NT2/D1 (cell line): Measurements from ENCODE around the gene PPP1R14D.
"Not testable (repeated sequence)": the region's sequence is repeated elsewhere in the genome, so short reads cannot be mapped to it uniquely, and the experiment has no call there.

Source experiments
- DNase-seq: peaks from one replicate; pipeline ENCODE4 v3.0.0-alpha.2; 2011; ENCODE audit warnings: low read depth, low spot score
- H3K27me3 ChIP-seq: 2 replicates; pipeline ENCODE4 v1.6.0; 2011; ENCODE audit warnings: mild to moderate bottlenecking; ENCODE audit not compliant: insufficient read length, insufficient read depth
- H3K36me3 ChIP-seq: 2 replicates; pipeline ENCODE4 v1.6.1; 2011; ENCODE audit warnings: mild to moderate bottlenecking, low read length, mixed read lengths; ENCODE audit not compliant: insufficient read depth, insufficient read length
- H3K4me1 ChIP-seq: 2 replicates; pipeline ENCODE4 v1.5.1; 2011; ENCODE audit not compliant: insufficient read depth, insufficient read length
- H3K4me3 ChIP-seq: 2 replicates; pipeline ENCODE4 v1.5.1; 2011; ENCODE audit warnings: low read depth; ENCODE audit not compliant: insufficient read length
- H3K9ac ChIP-seq: 2 replicates; pipeline ENCODE4 v1.6.0; 2011; ENCODE audit warnings: low read depth; ENCODE audit not compliant: insufficient read length
- H3K9me3 ChIP-seq: 2 replicates; pipeline ENCODE4 v1.5.1; 2011; ENCODE audit warnings: mild to moderate bottlenecking, low read length; ENCODE audit not compliant: insufficient read depth
- SUZ12 ChIP-seq: IDR thresholded peaks from 2 replicates; pipeline ENCODE4 v1.6.1; 2011; ENCODE audit not compliant: insufficient read length, insufficient read depth; ENCODE audit errors: extremely low read depth
- YY1 ChIP-seq: IDR thresholded peaks from 2 replicates; pipeline ENCODE4 v1.6.1; 2011; ENCODE audit not compliant: insufficient read length, insufficient read depth
- ZNF274 ChIP-seq: IDR thresholded peaks from 2 replicates; pipeline ENCODE4 v1.6.1; 2011; ENCODE audit warnings: mild to moderate bottlenecking, low read depth, low read length

Gene PPP1R14D

DNA sequence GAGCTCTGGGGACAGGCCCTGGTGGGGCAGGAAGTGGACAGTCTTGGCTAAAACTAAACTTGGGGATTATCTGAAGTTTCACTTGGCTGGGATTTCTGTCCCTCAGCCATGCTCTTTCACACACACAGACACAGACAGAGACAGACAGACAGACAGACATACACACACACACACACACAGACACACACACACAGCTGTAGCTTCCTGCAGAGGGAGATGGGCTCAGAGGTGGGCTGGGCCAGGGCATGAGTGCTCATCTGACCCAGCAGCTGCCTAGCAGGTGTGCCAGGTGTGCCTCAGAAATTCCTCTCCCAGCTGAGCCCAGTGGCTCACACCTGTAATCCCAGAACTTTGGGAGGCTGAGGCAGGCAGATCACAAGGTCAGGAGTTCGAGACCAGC lies 42.2 kb upstream of the PPP1R14D start:
- Histone ChIP-seq H3K27me3 (no peaks in the 10 kb centered on the region), H3K9ac (no peak overlapping the region), H3K9me3 (no peaks in the 10 kb centered on the region), H3K36me3 (no peaks in the 10 kb centered on the region), H3K4me3 (no peak overlapping the region), H3K4me1 (peaks cover 7% of the 10 kb centered on the region)
- TF ChIP-seq SUZ12 (no peak), YY1 (no peak), ZNF274 (no peak)
- DNase-seq, result no peak

DNA sequence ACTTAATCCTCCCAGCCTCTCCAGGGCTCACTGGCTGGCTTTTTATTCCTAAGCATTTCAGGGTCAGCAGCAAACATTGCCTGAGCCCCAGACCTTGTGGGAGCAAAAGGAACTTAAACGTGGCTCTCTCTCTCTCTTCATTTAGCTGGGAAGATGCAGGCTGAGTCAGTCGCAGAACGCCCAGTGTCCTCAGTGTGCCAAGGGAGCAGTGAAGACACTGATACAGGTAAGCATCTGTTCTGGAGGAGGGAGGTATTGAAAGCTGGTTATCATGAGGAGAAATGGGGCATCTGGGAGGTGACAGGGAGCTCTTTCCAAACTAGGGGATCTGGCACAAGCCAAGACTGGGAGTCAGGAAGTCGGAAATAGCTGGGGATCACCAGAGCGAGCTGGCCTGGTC lies 41.2 kb upstream of the PPP1R14D start:
- DNase-seq, result no peak
- Histone ChIP-seq H3K36me3 (no peaks in the 10 kb centered on the region), H3K27me3 (no peaks in the 10 kb centered on the region), H3K9ac (no peak overlapping the region), H3K4me3 (no peak overlapping the region), H3K9me3 (no peaks in the 10 kb centered on the region), H3K4me1 (peaks cover 7% of the 10 kb centered on the region)
- TF ChIP-seq SUZ12, result no peak
- no peak for TF ChIP-seq ZNF274
- TF ChIP-seq YY1, result no peak

DNA sequence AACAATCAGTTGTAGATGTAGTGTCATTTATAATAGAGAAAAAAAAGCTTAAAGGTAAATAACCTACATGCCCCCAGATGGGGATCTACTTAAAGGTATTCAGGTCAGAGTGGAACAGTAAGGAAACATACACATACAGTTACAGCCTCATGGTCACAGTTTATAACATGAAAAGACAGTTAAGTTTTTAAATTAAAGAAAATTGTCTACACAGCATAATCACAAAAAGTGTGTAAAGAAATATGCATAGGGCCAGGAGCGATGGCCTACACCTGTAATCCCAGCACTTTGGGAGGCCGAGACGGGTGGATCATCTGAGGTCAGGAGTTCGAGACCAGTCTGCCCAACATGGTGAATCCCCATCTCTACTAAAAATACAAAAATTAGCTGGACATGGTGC lies 38.7 kb upstream of the PPP1R14D start:
- Histone ChIP-seq H3K4me3 (no peak overlapping the region), H3K27me3 (no peaks in the 10 kb centered on the region), H3K4me1 (peaks cover 5% of the 10 kb centered on the region), H3K36me3 (no peaks in the 10 kb centered on the region), H3K9me3 (no peaks in the 10 kb centered on the region), H3K9ac (no peak overlapping the region)
- TF ChIP-seq SUZ12, result no peak
- no peak for TF ChIP-seq YY1
- no peak for TF ChIP-seq ZNF274
- DNase-seq, result no peak

DNA sequence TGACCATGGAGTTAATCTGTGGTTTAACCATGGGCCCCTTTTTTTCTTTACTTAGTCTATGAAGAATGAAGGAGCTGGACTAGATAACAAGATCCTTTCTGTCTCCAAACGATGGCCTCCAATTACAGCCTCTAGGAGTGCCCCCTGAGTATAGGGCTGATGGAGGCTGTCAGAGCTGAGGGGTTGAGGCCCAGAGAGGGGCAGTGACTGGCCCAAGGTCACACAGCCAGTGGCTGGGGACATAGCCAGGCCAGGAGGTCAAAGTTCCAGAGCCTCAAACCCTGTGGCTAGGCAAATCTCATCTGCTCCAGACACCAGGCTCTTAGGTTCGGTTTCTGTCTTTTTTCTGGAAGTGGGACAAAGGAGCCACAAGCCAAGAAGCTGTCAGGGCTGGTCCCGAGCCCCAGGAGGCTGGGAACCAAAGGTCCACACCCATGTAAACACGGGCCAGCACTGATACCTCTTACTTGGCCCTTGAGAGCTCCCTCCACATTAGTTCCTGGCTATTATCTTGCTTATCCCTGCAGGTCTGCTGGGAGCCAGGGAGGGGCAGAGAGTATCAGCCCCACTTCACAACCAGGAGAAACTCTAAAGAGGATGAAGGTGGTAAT lies 35.3 kb upstream of the PPP1R14D start:
- DNase-seq, result no peak
- TF ChIP-seq YY1, result no peak
- no peak overlapping the region for H3K9ac ChIP-seq
- H3K4me3 ChIP-seq, result no peak overlapping the region
- H3K9me3 ChIP-seq, result no peaks in the 10 kb centered on the region
- H3K27me3 ChIP-seq, result no peaks in the 10 kb centered on the region
- peaks cover 3% of the 10 kb centered on the region for H3K4me1 ChIP-seq
- peaks cover under 1% of the 10 kb centered on the region for H3K36me3 ChIP-seq

DNA sequence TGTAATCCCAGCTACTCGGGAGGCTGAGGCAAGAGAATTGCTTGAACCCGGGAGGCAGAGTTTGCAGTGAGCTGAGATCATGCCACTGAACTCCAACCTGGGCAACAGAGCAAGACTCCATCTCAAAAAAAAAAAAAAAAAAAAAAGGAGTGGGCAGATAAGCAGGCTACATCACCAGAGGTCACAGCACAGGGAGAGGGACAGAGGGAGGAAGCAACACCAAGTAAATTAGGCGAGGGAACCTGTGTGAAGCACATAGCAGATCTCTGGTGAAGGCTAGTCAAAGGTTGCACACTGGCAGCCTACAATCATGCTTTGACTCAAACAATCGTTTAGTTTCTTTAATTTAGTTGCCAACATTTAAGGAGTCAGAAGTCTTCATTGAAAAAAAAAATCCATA lies 32.6 kb upstream of the PPP1R14D start:
- H3K9me3 ChIP-seq, H3K27me3 ChIP-seq, H3K4me1 ChIP-seq, H3K4me3 ChIP-seq, H3K9ac ChIP-seq, DNase-seq: not testable (repeated sequence)
- peaks cover 12% of the 10 kb centered on the region for H3K36me3 ChIP-seq

DNA sequence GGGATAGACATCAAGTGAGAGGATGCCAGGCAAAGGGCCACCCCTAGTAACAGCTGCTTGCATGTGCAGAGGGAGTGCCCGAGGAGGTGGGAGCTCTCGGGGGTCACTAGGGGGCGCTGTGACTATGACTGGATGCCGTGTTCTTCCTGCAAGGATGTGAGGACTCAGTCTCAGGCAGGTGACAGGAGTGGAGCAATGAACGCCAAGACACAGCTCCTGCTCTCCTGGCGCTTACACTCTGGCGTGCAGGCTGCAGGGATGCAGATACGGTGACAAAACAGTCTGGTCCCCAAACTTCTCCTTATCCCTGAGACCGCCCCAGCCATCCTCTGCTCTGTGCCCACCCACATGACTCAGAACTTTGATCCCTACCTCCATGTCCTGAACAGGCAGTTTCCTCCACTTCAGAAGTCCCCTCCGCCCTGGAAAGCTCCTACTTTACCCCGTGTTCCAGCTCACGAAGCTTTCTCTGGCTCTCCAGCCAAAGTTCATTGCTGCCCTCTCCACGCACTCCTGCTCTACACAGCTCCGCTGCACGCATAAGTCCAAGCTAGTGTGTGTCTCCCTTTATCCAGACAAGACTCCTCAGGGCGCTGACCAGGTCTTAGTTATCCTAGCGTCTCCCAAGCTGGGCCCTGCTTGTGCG lies 30.8 kb upstream of the PPP1R14D start:
- H3K4me1 ChIP-seq, result peaks cover 9% of the 10 kb centered on the region
- H3K4me3 ChIP-seq, result no peak overlapping the region
- H3K9me3 ChIP-seq, result no peaks in the 10 kb centered on the region
- DNase-seq, result no peak
- H3K9ac ChIP-seq, result no peak overlapping the region
- H3K27me3 ChIP-seq, result no peaks in the 10 kb centered on the region
- peaks cover 28% of the 10 kb centered on the region for H3K36me3 ChIP-seq
- no peak for TF ChIP-seq YY1
- no peak for TF ChIP-seq ZNF274
- no peak for TF ChIP-seq SUZ12

DNA sequence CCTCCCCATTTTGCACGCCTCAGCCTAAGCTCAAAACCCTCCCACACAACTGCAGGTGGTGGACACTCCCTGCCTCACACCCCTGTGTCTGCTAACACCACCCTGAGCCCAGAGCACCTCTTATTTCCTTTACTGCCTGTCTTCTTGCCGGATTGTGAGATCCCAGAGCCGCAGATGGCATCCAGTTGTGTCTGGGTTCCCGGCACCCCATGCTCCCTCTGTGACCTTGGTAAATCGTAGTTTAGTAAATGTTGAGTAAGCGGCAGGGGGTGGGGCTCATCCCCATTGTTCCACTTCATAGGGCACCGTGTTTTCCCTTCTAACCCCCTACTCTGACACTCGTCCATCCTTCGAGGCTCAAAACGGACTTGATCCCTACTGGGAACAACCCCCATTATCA lies 30.2 kb upstream of the PPP1R14D start:
- peaks cover 9% of the 10 kb centered on the region for H3K4me1 ChIP-seq
- H3K36me3 ChIP-seq, result peaks cover 34% of the 10 kb centered on the region
- DNase-seq, result no peak
- H3K9me3 ChIP-seq, result no peaks in the 10 kb centered on the region
- TF ChIP-seq SUZ12 (no peak), ZNF274 (no peak), YY1 (no peak)
- no peaks in the 10 kb centered on the region for H3K27me3 ChIP-seq
- no peak overlapping the region for H3K9ac ChIP-seq
- H3K4me3 ChIP-seq, result no peak overlapping the region
